IMR-90 (cell line): ENCODE measurements around the gene DCN. TPM values are rescaled to one million over a fixed set of nuclear protein-coding genes. Genes with fewer than 3 reads are reported as not detected.

ENCODE experiments used
- ATAC-seq: fragments of 200-7000 bp; cut with Tn5 transposase; 2 replicates; pipeline ENCODE4 v1.9.1; 2020; ENCODE audit warnings: low read depth, mild to moderate bottlenecking, moderate library complexity
- BruUV-seq: library from RNA; stranded (reverse); fragments of 400-500 nt; replicated peaks from 2 replicates; lab custom pipeline; 2021; lab: Mats Ljungman, UMichigan
- CTCF ChIA-PET: fragments of 300-600 bp; formaldehyde crosslinking; extraction: SDS; loops from one replicate; lab custom pipeline; 2021; ENCODE audit warnings: antibody characterized with exemption; lab: Yijun Ruan, JAX
- POLR2A ChIA-PET: fragments of 300-600 bp; sonication (Branson Sonifier 250); formaldehyde crosslinking; loops from one replicate; lab custom pipeline; 2022; ENCODE audit warnings: antibody characterized with exemption; ENCODE audit not compliant: unreplicated experiment; lab: Charles Lee
- DNase-seq: peaks from one replicate; pipeline ENCODE4 v3.0.0; 2013
- H2AFZ ChIP-seq: replicated peaks from 2 replicates; pipeline ENCODE3; 2013; ENCODE audit warnings: low read length, mild to moderate bottlenecking; ENCODE audit not compliant: poor library complexity
- H2AK5ac ChIP-seq: 2 replicates; pipeline ENCODE4 v1.6.1; 2013; ENCODE audit warnings: low read depth, low read length, inconsistent platforms
- H2AK9ac ChIP-seq: replicated peaks from 2 replicates; pipeline ENCODE3; 2013; ENCODE audit warnings: mild to moderate bottlenecking, low read depth, low read length, moderate library complexity; ENCODE audit not compliant: poor library complexity
- H2BK120ac ChIP-seq: 2 replicates; pipeline ENCODE4 v1.6.1; 2013; ENCODE audit warnings: low read depth, low read length, inconsistent platforms
- H2BK15ac ChIP-seq: 3 replicates; pipeline ENCODE4 v1.6.1; 2013; ENCODE audit warnings: low read depth, low read length, inconsistent platforms
- H2BK20ac ChIP-seq: 2 replicates; pipeline ENCODE4 v1.6.1; 2013; ENCODE audit warnings: low read depth, mild to moderate bottlenecking, inconsistent platforms, low read length, moderate library complexity
- H2BK5ac ChIP-seq: 2 replicates; pipeline ENCODE4 v1.6.1; 2013; ENCODE audit warnings: mild to moderate bottlenecking, low read depth, low read length, inconsistent platforms; ENCODE audit not compliant: poor library complexity, severe bottlenecking
- H3K14ac ChIP-seq: replicated peaks from 2 replicates; pipeline ENCODE4 v1.6.1; 2013; ENCODE audit warnings: low read depth, low read length, inconsistent platforms
- H3K18ac ChIP-seq: 2 replicates; pipeline ENCODE4 v1.6.1; 2013; ENCODE audit warnings: low read depth, low read length, control low read depth
- H3K23ac ChIP-seq: 2 replicates; pipeline ENCODE4 v1.6.1; 2013; ENCODE audit warnings: low read depth, low read length, inconsistent platforms
- H3K27ac ChIP-seq: 2 replicates; pipeline ENCODE4 v1.5.1; 2013; ENCODE audit warnings: mild to moderate bottlenecking, control low read depth, low read length; ENCODE audit not compliant: insufficient read depth
- H3K27me3 ChIP-seq: 2 replicates; pipeline ENCODE4 v1.6.1; 2013; ENCODE audit warnings: low read length; ENCODE audit not compliant: control insufficient read depth, insufficient read depth
- H3K36me3 ChIP-seq: 2 replicates; pipeline ENCODE4 v1.6.1; 2013; ENCODE audit warnings: low read length, mixed read lengths; ENCODE audit not compliant: control insufficient read depth, insufficient read depth
- H3K4ac ChIP-seq: 2 replicates; pipeline ENCODE4 v1.6.1; 2013; ENCODE audit warnings: low read depth, low read length, inconsistent platforms
- H3K4me1 ChIP-seq: 2 replicates; pipeline ENCODE4 v1.6.1; 2013; ENCODE audit warnings: low read length, mixed read lengths; ENCODE audit not compliant: control insufficient read depth, insufficient read depth
- H3K4me2 ChIP-seq: 2 replicates; pipeline ENCODE4 v1.6.1; 2013; ENCODE audit warnings: low read depth, mild to moderate bottlenecking, control low read depth, low read length, moderate library complexity
- H3K4me3 ChIP-seq: 2 replicates; pipeline ENCODE4 v1.5.1; 2013; ENCODE audit warnings: low read depth, mild to moderate bottlenecking, control low read depth, low read length, moderate library complexity; ENCODE audit not compliant: insufficient read depth
- H3K56ac ChIP-seq: 2 replicates; pipeline ENCODE4 v1.6.1; 2013; ENCODE audit warnings: low read length, inconsistent platforms; ENCODE audit not compliant: insufficient read depth; ENCODE audit errors: extremely low read depth
- H3K79me1 ChIP-seq, 2 experiments: 2 replicates each; pipeline ENCODE4 v1.6.1; 2013; ENCODE audit warnings: low read length in 2 of 2, inconsistent platforms in 1 of 2, low read depth in 1 of 2
- H3K9ac ChIP-seq: 2 replicates; pipeline ENCODE4 v1.6.1; 2013; ENCODE audit warnings: low read depth, low read length, control low read depth
- H3K9me1 ChIP-seq: 2 replicates; pipeline ENCODE4 v1.6.1; 2013; ENCODE audit warnings: low read length, inconsistent platforms; ENCODE audit not compliant: insufficient read depth
- H3K9me3 ChIP-seq: 2 replicates; pipeline ENCODE4 v1.6.1; 2013; ENCODE audit warnings: low read length; ENCODE audit not compliant: control insufficient read depth, insufficient read depth
- H4K20me1 ChIP-seq: 2 replicates; pipeline ENCODE4 v1.6.1; 2013; ENCODE audit warnings: low read length, inconsistent platforms; ENCODE audit not compliant: insufficient read depth
- H4K5ac ChIP-seq: 2 replicates; pipeline ENCODE4 v1.6.1; 2013; ENCODE audit warnings: mild to moderate bottlenecking, low read depth, low read length, control low read depth
- H4K8ac ChIP-seq, 2 experiments: 2 replicates each; pipeline ENCODE4 v1.6.1; 2013; ENCODE audit warnings: low read depth in 2 of 2, low read length in 2 of 2, control low read depth in 1 of 2, inconsistent platforms in 1 of 2
- H4K91ac ChIP-seq: 2 replicates; pipeline ENCODE4 v1.6.1; 2013; ENCODE audit warnings: low read depth, low read length, inconsistent platforms; ENCODE audit not compliant: insufficient read depth
- BHLHE40 ChIP-seq: fragments of 150-350 bp; IDR thresholded peaks from 2 replicates; pipeline ENCODE4 v1.6.1; 2016; ENCODE audit warnings: mild to moderate bottlenecking, low read depth, low read length
- CHD1 ChIP-seq: IDR thresholded peaks from 2 replicates; pipeline ENCODE4 v1.6.1; 2012; ENCODE audit warnings: low read depth, low read length, improper control_type of control experiment
- MXI1 ChIP-seq: IDR thresholded peaks from 2 replicates; pipeline ENCODE4 v1.6.1; 2012; ENCODE audit warnings: low read depth, mild to moderate bottlenecking, low read length, moderate library complexity, borderline replicate concordance
- RFX5 ChIP-seq: IDR thresholded peaks from 2 replicates; pipeline ENCODE4 v1.8.0; 2012; ENCODE audit warnings: low read depth, mild to moderate bottlenecking, low read length, moderate library complexity
- WGBS, 2 experiments: methylation state at CpG; one replicate each; pipeline versions ENCODE4 v1.1.5 to v1.1.7; 2013; ENCODE audit warnings: missing lambda C conversion rate in 2 of 2; ENCODE audit not compliant: insufficient read length in 1 of 2; ENCODE audit errors: extremely low coverage in 2 of 2; 5-methylcytosine and 5-hydroxymethylcytosine counted together
- dilution Hi-C: fragments of 300-500 bp; cut with HindIII; formaldehyde crosslinking; loops from one replicate; pipeline ENCODE4 v1.14.3; 2018; ENCODE audit warnings: low sequenced_read_pairs; ENCODE audit not compliant: unreplicated experiment
- in situ Hi-C: fragments of 300-500 bp; cut with MboI; formaldehyde crosslinking; loops from 3 replicates; pipeline ENCODE4 v1.14.3; 2019; ENCODE audit warnings: low sequenced_read_pairs, inconsistent platforms, mixed read lengths
- intact Hi-C: fragments of 100-400 bp; cut with micrococcal nuclease; formaldehyde crosslinking; loops from 2 replicates; pipeline ENCODE4 v1.10.0; 2022
- polyA plus RNA-seq, 3 experiments: library from polyadenylated mRNA; depleted of rRNA; stranded (reverse); fragments of >200 nt; gene quantifications; 2 replicates each; pipeline ENCODE4 v1.2.3, GENCODE V29; 2012; ENCODE audit warnings: low replicate concordance in 1 of 3
- total RNA-seq: library from RNA; depleted of rRNA; stranded (reverse); fragments of >200 nt; gene quantifications from 2 replicates; pipeline ENCODE4 v1.2.3, GENCODE V29; 2012

Gene DCN
- total and polyA plus RNA-seq, 2 of the 4 experiments (the other 2 are of a cell fraction) = 241 to 965 TPM

GRCh38 chr12:91183551-91183950 is 934 bp upstream of the DCN start:
- WGBS, 2 experiments = no CpG with 5 or more reads among the region's 2 CpGs
- Histone ChIP-seq H2AK5ac (peak overlapping the region; percentile 92), H4K91ac (peak overlapping the region; percentile 100), H3K4me1 (peaks cover 10% of the 10 kb centered on the region), H3K9ac (peak overlapping the region; percentile 74), H2AFZ (no peak overlapping the region), H3K4me3 (no peak overlapping the region), H3K23ac (peak overlapping the region; percentile 94), H4K20me1 (no peaks in the 10 kb centered on the region), H3K4me2 (peak overlapping the region; percentile 87), H3K9me1 (no peaks in the 10 kb centered on the region; the same call in 1 of the 2 replicates), H2AK9ac (no peak overlapping the region), H3K56ac (peak overlapping the region; percentile 98), H2BK15ac (peak overlapping the region; percentile 88; the same call in 2 of the 3 replicates), H2BK5ac (peak overlapping the region; percentile 100), H3K4ac (peak overlapping the region; percentile 98), H3K9me3 (no peaks in the 10 kb centered on the region), H4K5ac (peak overlapping the region; percentile 100), H3K14ac (peak overlapping the region; percentile 92), H3K27ac (peak overlapping the region; percentile 100; the same call in 1 of the 2 replicates), H4K8ac (peak overlapping the region; percentile 66 to 97), H3K36me3 (peaks cover 3% of the 10 kb centered on the region; the same call in 1 of the 2 replicates), H2BK20ac (peak overlapping the region; percentile 98), H3K79me1 (peaks cover 0 to 3% of the 10 kb centered on the region in 2 experiments; a peak in 1 of 4 replicates), H3K18ac (peak overlapping the region; percentile 100), H2BK120ac (peak overlapping the region; percentile 99), H3K27me3 (no peaks in the 10 kb centered on the region)
- intact Hi-C loops = loop anchor here (1.0 to 5.0 kb wide), 3 partner anchors 31 to 133 kb away; no protein-coding TSS in a partner anchor
- POLR2A ChIA-PET = interaction anchor here (0.6 kb wide), 1 partner anchor 144 kb away, joined by 3 read pairs; no protein-coding TSS in a partner anchor
- dilution Hi-C loops = no loop called here
- no TSS peak for BruUV-seq
- ATAC-seq (peak; percentile 25), DNase-seq (peak; percentile 19)
- in situ Hi-C loops = loop anchor here (5.0 kb wide), 1 partner anchor 144 kb away; no protein-coding TSS in a partner anchor
- CTCF ChIA-PET = no interaction called here
- TF ChIP-seq MXI1 = no peak
- no peak for TF ChIP-seq BHLHE40
- TF ChIP-seq RFX5 = no peak
- TF ChIP-seq CHD1 = no peak
